Ovary (tissue), 9 donors: ENCODE measurements around the gene OR2T29. TPM values are rescaled to one million over a fixed set of nuclear protein-coding genes. Genes with fewer than 3 reads are reported as not detected.
"Not testable (repeated sequence)": the region's sequence is repeated elsewhere in the genome, so short reads cannot be mapped to it uniquely, and the experiment has no call there.

Experiments used
- DNase-seq, 5 donors: peaks; one replicate each; pipeline ENCODE4 v3.0.0-alpha.2; 2019 to 2020
- H3K27ac ChIP-seq, 2 donors: fragments of 200-600 bp; one replicate each; pipeline versions ENCODE4 v1.5.1 to v1.8.0; 2019 to 2022
- H3K27me3 ChIP-seq: fragments of 200-600 bp; one replicate; pipeline ENCODE4 v1.8.0; 2022
- H3K36me3 ChIP-seq: fragments of 200-600 bp; sonication (generic); one replicate; pipeline ENCODE4 v1.5.1; 2019
- H3K4me1 ChIP-seq: one replicate; pipeline ENCODE4 v1.8.1; 2013; ENCODE audit warnings: mild to moderate bottlenecking, moderate library complexity; ENCODE audit not compliant: insufficient read depth
- H3K4me3 ChIP-seq: fragments of 200-600 bp; sonication (generic); one replicate; pipeline ENCODE4 v1.5.1; 2017
- H3K9me3 ChIP-seq, 2 donors: fragments of 200-600 bp in 1 of 2; sonication (generic) in 1 of 2; one replicate each; pipeline versions ENCODE4 v1.5.1 to v1.8.1; 2013 to 2019; ENCODE audit warnings: mild to moderate bottlenecking in 1 of 2, moderate library complexity in 1 of 2
- CTCF ChIP-seq, 3 donors: fragments of 450-650 bp in 2 of 3; fragments of 200-600 bp in 1 of 3; IDR thresholded peaks; one replicate each; pipeline versions ENCODE4 v1.5.1 to v1.8.0; 2016 to 2022; ENCODE audit warnings: antibody characterized with exemption in 3 of 3, mild to moderate bottlenecking in 1 of 3
- EP300 ChIP-seq: sonication (generic); formaldehyde crosslinking; IDR thresholded peaks from one replicate; pipeline ENCODE4 v1.6.1; 2017; ENCODE audit warnings: antibody characterized with exemption
- POLR2A ChIP-seq: fragments of 450-650 bp; IDR thresholded peaks from one replicate; pipeline ENCODE4 v1.6.1; 2017; ENCODE audit warnings: antibody characterized with exemption, mild to moderate bottlenecking, moderate library complexity
- WGBS, 3 donors: extraction: QIAGEN DNeasy Blood & Tissue Kit in 1 of 3; methylation state at CpG; one replicate each; pipeline versions ENCODE4 v1.1.5 to v1.1.7; 2013 to 2017; 5-methylcytosine and 5-hydroxymethylcytosine counted together
- intact Hi-C, 4 donors: fragments of 100-400 bp; cut with DNase I; formaldehyde crosslinking; loops; one replicate each; pipeline versions ENCODE4 v1.11.0 to v1.15.1; 2022 to 2023
- polyA plus RNA-seq, 2 donors: library from polyadenylated mRNA; stranded (reverse); fragments of 200-250 nt in 1 of 2; fragments of 350-450 nt in 1 of 2; fragmentation: Illumina TruSeq in 1 of 2; extraction: RNeasy Lipid Tissue Mini Kit (QIAGEN cat#74804) in 1 of 2; gene quantifications; one replicate each; pipeline ENCODE4 v1.2.3, GENCODE V29; 2013 to 2014
- small RNA-seq: library from RNA; depleted of rRNA; stranded (forward); fragments of <200 nt; gene quantifications from one replicate; pipeline ENCODE3, GENCODE V24; 2016
- total RNA-seq, 7 donors: library from RNA; depleted of rRNA in 2 of 7; stranded (reverse); fragments of >200 nt in 2 of 7; fragmentation: NEBNext Ultra II Directional in 3 of 7; extraction: Animal tissue kit (Norgen Biotek cat#: 25700) in 3 of 7; gene quantifications; one replicate each; pipeline versions ENCODE4 v1.1.0 to v1.2.4, GENCODE V29; 2016 to 2023
- donor health status: DM: no; HTN: no; CAD: no; lungs with moderate emphysema.
- donor health status: DM: no; HTN: no; CAD: no.
- donor health status: Bipolar disorder and iron deficiency.
- donor health status: DM: yes; HTN: yes; CAD: no.
- donor health status: DM: no; HTN: no; CAD: no.
- donor health status: DM: yes; HTN: yes; CAD: no.

Gene OR2T29
- total and polyA plus RNA-seq, 9 donors, result not detected

GRCh38 chr1:248547383-248547782 is 15.2 kb downstream of the OR2T29 start:
- H3K9me3 ChIP-seq, H3K27me3 ChIP-seq, DNase-seq, H3K4me1 ChIP-seq, H3K4me3 ChIP-seq, H3K36me3 ChIP-seq, intact Hi-C loops, H3K27ac ChIP-seq: not testable (repeated sequence)
- WGBS, 3 donors, result no CpG with 5 or more reads among the region's 2 CpGs

- H3K27ac ChIP-seq, H3K36me3 ChIP-seq, DNase-seq, H3K4me3 ChIP-seq, H3K4me1 ChIP-seq, H3K9me3 ChIP-seq, intact Hi-C loops, H3K27me3 ChIP-seq: not testable (repeated sequence)
Measured at GRCh38 chr1:248537449-248537848, 25.1 kb downstream of the OR2T29 start.

- WGBS, 3 donors, result 79 to 83% (median 81%) methylated on average over 12 of the region's 12 CpGs
Measured at GRCh38 chr1:248521856-248522255, 40.7 kb downstream of the OR2T29 start.

GRCh38 chr1:248510217-248510616 is 52.4 kb downstream of the OR2T29 start:
- H3K36me3 ChIP-seq, intact Hi-C loops, DNase-seq, H3K27ac ChIP-seq, H3K27me3 ChIP-seq, H3K9me3 ChIP-seq, H3K4me1 ChIP-seq, H3K4me3 ChIP-seq: not testable (repeated sequence)

More at GRCh38 chr1:248521856-248522255, 40.7 kb downstream of the OR2T29 start:
- H3K36me3 ChIP-seq, result no peaks in the 10 kb centered on the region
- no peak for DNase-seq
- H3K27ac ChIP-seq, result no peak overlapping the region
- TF ChIP-seq EP300 (no peak), CTCF (IDR thresholded peaks at IDR 0.05) (no peak), POLR2A (no peak)
- H3K9me3 ChIP-seq, result no peaks in the 10 kb centered on the region
- no peaks in the 10 kb centered on the region for H3K4me1 ChIP-seq
- no peaks in the 10 kb centered on the region for H3K27me3 ChIP-seq
- H3K4me3 ChIP-seq, result no peak overlapping the region
- intact Hi-C loops, result no loop called here

- WGBS, 3 donors, result no CpG with 5 or more reads among the region's 2 CpGs
- H3K4me1 ChIP-seq, intact Hi-C loops, H3K4me3 ChIP-seq, H3K9me3 ChIP-seq, H3K27me3 ChIP-seq, DNase-seq, H3K36me3 ChIP-seq, H3K27ac ChIP-seq: not testable (repeated sequence)
Measured at GRCh38 chr1:248507773-248508172, 54.8 kb downstream of the OR2T29 start, which contains the start of gene OR2G6. OR2G6 (plus strand) TSS chr1:248508073; CDS start chr1:248521647, 13,574 bp downstream.

Small RNAs within 50 kb of the gene (small RNA-seq; reads per million reads assigned to genes)
- gene RF00019, result not detected

Other genes with a start within 250 kb of the OR2T29 start
- gene OR2M7, start 238.2 kb downstream of the OR2T29 start, total RNA-seq, result not detected
- not detected for gene OR2M7, start 238.2 kb downstream of the OR2T29 start, polyA plus RNA-seq
- not detected for gene OR14C36, start 214.0 kb downstream of the OR2T29 start, total RNA-seq
- gene OR14C36, start 214.0 kb downstream of the OR2T29 start, polyA plus RNA-seq, result not detected
- gene OR2T4, start 201.1 kb downstream of the OR2T29 start, total RNA-seq, result not detected
- gene OR2T4, start 201.1 kb downstream of the OR2T29 start, polyA plus RNA-seq, result not detected
- gene OR2T6, start 187.0 kb downstream of the OR2T29 start, total RNA-seq, result not detected
- not detected for gene OR2T6, start 187.0 kb downstream of the OR2T29 start, polyA plus RNA-seq
- not detected for gene OR2T1, start 159.7 kb downstream of the OR2T29 start, total RNA-seq
- not detected for gene OR2T1, start 159.7 kb downstream of the OR2T29 start, polyA plus RNA-seq
- under 1 TPM in 2 of 7 donors, not detected in 5; 0.10 to 0.46 TPM for gene OR2T2, start 117.1 kb downstream of the OR2T29 start, total RNA-seq
- not detected for gene OR2T2, start 117.1 kb downstream of the OR2T29 start, polyA plus RNA-seq
- gene OR2T3, start 89.4 kb downstream of the OR2T29 start, total RNA-seq, result not detected
- not detected for gene OR2T3, start 89.4 kb downstream of the OR2T29 start, polyA plus RNA-seq
- gene OR2T5, start 74.2 kb downstream of the OR2T29 start, total RNA-seq, result under 1 TPM in 1 of 7 donors, not detected in 6; 0.10 TPM
- not detected for gene OR2T5, start 74.2 kb downstream of the OR2T29 start, polyA plus RNA-seq
- under 1 TPM in 1 of 7 donors, not detected in 6; 0.23 TPM for gene OR2G6, start 54.7 kb downstream of the OR2T29 start, total RNA-seq
- not detected for gene OR2G6, start 54.7 kb downstream of the OR2T29 start, polyA plus RNA-seq
- not detected for gene OR2T34, start 12.0 kb upstream of the OR2T29 start, total RNA-seq
- gene OR2T34, start 12.0 kb upstream of the OR2T29 start, polyA plus RNA-seq, result not detected
- gene OR2T10, start 34.9 kb upstream of the OR2T29 start, total RNA-seq, result 1 to 10 TPM in 1 of 7 donors, not detected in 6; 2.1 TPM
- gene OR2T10, start 34.9 kb upstream of the OR2T29 start, polyA plus RNA-seq, result not detected
- under 1 TPM in 1 of 7 donors, not detected in 6; 0.11 TPM for gene OR2T11, start 72.3 kb upstream of the OR2T29 start, total RNA-seq
- gene OR2T11, start 72.3 kb upstream of the OR2T29 start, polyA plus RNA-seq, result not detected
- gene OR2T35, start 82.5 kb upstream of the OR2T29 start, total RNA-seq, result under 1 TPM in 1 of 7 donors, not detected in 6; 0.07 TPM
- gene OR2T35, start 82.5 kb upstream of the OR2T29 start, polyA plus RNA-seq, result not detected
- not detected for gene OR2T27, start 92.8 kb upstream of the OR2T29 start, total RNA-seq
- gene OR2T27, start 92.8 kb upstream of the OR2T29 start, polyA plus RNA-seq, result under 1 TPM in 1 of 2 donors, not detected in 1; 0.11 TPM
- not detected for gene OR14I1, start 140.0 kb upstream of the OR2T29 start, total RNA-seq
- not detected for gene OR14I1, start 140.0 kb upstream of the OR2T29 start, polyA plus RNA-seq
- under 1 TPM in 1 of 7 donors, not detected in 6; 0.24 TPM for gene LYPD8, start 193.0 kb upstream of the OR2T29 start, total RNA-seq
- gene LYPD8, start 193.0 kb upstream of the OR2T29 start, polyA plus RNA-seq, result not detected